ENCODE measurements around the gene MLEC. TPM values are rescaled to one million over a fixed set of nuclear protein-coding genes. Genes with fewer than 3 reads are reported as not detected.
A peak's percentile ranks its signal among the peaks of the same experiment; 100 is the strongest.

MLEC gene
- total RNA-seq, 2 donors from 2014 or later = 188 to 195 TPM

DNA sequence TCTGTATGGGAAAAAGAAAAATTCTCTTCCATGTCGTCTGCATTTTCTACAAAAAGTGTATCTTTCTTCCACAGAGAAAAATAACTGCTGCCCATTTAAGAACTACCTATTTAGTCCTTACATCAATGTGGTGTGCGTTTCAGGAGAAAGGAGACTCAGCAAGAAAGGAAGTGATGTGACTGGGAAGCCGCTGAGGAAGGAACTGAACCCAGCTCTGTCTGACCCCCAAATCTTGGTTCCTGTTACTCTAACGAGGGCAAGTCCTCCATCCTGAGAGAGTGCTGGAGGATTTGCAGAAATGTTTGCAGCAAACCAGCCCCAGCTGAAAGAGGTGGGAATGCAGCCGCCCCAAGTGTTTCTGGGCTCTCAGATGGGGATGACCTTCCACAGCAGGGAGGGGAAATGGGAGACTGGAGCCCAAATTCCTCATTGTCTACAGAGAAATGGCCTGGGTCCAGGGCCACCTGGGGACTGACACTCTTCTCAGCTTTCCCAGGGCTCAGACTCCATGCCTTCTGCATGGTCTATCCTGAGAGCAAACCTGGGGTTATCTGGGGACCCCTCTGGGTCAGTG is 6.7 kb upstream of the MLEC start:
- H3K36me3 ChIP-seq (ENCODE audit: control insufficient read depth, insufficient read depth, low read length) = no peaks in the 10 kb centered on the region
- Mint-ChIP-seq H3K4me3 (no peak overlapping the region), H3K4me1 (no peaks in the 10 kb centered on the region), H3K36me3 (ENCODE audit: low read depth) (no peaks in the 10 kb centered on the region), H3K27me3 (ENCODE audit: insufficient read depth) (no peaks in the 10 kb centered on the region), H3K9me3 (no peaks in the 10 kb centered on the region), H3K27ac (no peak overlapping the region)
- H3K9me3 ChIP-seq (ENCODE audit: control insufficient read depth, low read length) = no peaks in the 10 kb centered on the region
- no peaks in the 10 kb centered on the region for H3K4me1 ChIP-seq (ENCODE audit: control insufficient read depth, insufficient read depth, low read length)
- no peaks in the 10 kb centered on the region for H3K27me3 ChIP-seq (ENCODE audit: control insufficient read depth, insufficient read depth, low read length, poor library complexity, severe bottlenecking)
- DNase-seq = peak; percentile 81
- TF ChIP-seq, protein P1, sequence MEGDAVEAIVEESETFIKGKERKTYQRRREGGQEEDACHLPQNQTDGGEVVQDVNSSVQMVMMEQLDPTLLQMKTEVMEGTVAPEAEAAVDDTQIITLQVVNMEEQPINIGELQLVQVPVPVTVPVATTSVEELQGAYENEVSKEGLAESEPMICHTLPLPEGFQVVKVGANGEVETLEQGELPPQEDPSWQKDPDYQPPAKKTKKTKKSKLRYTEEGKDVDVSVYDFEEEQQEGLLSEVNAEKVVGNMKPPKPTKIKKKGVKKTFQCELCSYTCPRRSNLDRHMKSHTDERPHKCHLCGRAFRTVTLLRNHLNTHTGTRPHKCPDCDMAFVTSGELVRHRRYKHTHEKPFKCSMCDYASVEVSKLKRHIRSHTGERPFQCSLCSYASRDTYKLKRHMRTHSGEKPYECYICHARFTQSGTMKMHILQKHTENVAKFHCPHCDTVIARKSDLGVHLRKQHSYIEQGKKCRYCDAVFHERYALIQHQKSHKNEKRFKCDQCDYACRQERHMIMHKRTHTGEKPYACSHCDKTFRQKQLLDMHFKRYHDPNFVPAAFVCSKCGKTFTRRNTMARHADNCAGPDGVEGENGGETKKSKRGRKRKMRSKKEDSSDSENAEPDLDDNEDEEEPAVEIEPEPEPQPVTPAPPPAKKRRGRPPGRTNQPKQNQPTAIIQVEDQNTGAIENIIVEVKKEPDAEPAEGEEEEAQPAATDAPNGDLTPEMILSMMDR (conservative IDR thresholded peaks at IDR 0.05) = no peak
- no peak overlapping the region for H3K4me3 ChIP-seq (ENCODE audit: low read length)
- WGBS, 2 experiments (ENCODE audit: insufficient coverage in 1 of 2, insufficient read length in 1 of 2) = 74 to 75% methylated on average over 5 of the region's 5 CpGs
- H3K27ac ChIP-seq (ENCODE audit: low read depth, low read length) = no peak overlapping the region
- no peak overlapping the region for H3K9ac ChIP-seq (ENCODE audit: extremely low read depth, low read length, poor library complexity, severe bottlenecking)

DNA sequence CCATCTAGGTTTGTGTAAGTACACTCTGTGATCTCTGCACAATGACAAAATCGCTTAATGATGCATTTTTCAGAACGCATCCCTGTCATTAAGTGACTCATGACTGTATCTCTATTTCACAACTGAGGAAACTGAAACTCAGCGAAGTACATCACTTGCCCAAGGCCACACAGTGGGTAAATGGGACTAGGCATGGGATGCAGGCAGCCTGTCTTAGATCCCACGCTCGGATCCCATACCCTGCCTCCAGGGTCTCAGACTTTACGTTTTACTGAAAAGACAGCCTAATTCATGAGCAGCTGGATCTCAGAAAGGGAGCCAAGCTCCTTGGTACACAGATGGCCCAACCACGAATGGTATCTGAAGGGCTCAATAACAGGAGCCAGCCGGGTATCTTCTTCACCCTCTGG is 2.4 kb upstream of the MLEC start:
- TF ChIP-seq, protein P1 (conservative IDR thresholded peaks at IDR 0.05) = no peak

DNA sequence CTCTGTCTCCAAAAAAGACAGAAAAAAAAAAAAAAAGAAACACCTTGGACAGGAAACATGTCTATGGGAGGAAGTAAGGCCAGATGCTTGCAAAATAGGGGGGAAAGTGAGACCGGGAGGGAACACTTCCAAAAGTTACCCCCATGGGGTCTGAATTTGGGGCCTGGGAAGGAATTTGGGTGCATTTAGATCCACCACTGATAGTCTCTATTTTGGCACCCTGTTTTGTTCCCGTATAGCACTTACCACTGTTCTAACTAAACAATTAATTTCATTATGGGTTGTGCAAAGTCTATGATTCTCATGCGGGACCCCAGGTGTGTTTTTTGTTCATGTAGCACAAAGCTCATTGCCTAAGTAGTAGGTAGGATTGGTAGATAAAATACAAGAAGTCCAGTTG is 1.4 kb upstream of the MLEC start:
- H3K4me1 ChIP-seq (ENCODE audit: control insufficient read depth, insufficient read depth, low read length) = no peaks in the 10 kb centered on the region
- no peak overlapping the region for H3K27ac Mint-ChIP-seq
- TF ChIP-seq, protein P1 (conservative IDR thresholded peaks at IDR 0.05) = no peak
- no peaks in the 10 kb centered on the region for H3K9me3 ChIP-seq (ENCODE audit: control insufficient read depth, low read length)
- no peaks in the 10 kb centered on the region for H3K27me3 Mint-ChIP-seq (ENCODE audit: insufficient read depth)
- no peaks in the 10 kb centered on the region for H3K9me3 Mint-ChIP-seq
- no peak overlapping the region for H3K27ac ChIP-seq (ENCODE audit: low read depth, low read length)
- no peak for DNase-seq
- H3K36me3 Mint-ChIP-seq (ENCODE audit: low read depth) = no peaks in the 10 kb centered on the region
- peak overlapping the region; percentile 89 for H3K4me3 Mint-ChIP-seq
- H3K4me3 ChIP-seq (ENCODE audit: low read length) = peak overlapping the region; percentile 93
- WGBS, 2 experiments (ENCODE audit: insufficient coverage in 1 of 2, insufficient read length in 1 of 2) = 95% methylated on average over 3 of the region's 3 CpGs; no CpG with 5 or more reads in 1 of the 2 experiments
- peaks cover 24% of the 10 kb centered on the region for H3K4me1 Mint-ChIP-seq
- H3K36me3 ChIP-seq (ENCODE audit: control insufficient read depth, insufficient read depth, low read length) = no peaks in the 10 kb centered on the region
- H3K9ac ChIP-seq (ENCODE audit: extremely low read depth, low read length, poor library complexity, severe bottlenecking) = no peak overlapping the region
- no peaks in the 10 kb centered on the region for H3K27me3 ChIP-seq (ENCODE audit: control insufficient read depth, insufficient read depth, low read length, poor library complexity, severe bottlenecking)

More for the DNA sequence above, 2.4 kb upstream of the MLEC start:
- Histone ChIP-seq H3K4me3 (ENCODE audit: low read length) (no peak overlapping the region), H3K9me3 (ENCODE audit: control insufficient read depth, low read length) (no peaks in the 10 kb centered on the region), H3K27me3 (ENCODE audit: control insufficient read depth, insufficient read depth, low read length, poor library complexity, severe bottlenecking) (no peaks in the 10 kb centered on the region), H3K9ac (ENCODE audit: extremely low read depth, low read length, poor library complexity, severe bottlenecking) (no peak overlapping the region), H3K27ac (ENCODE audit: low read depth, low read length) (no peak overlapping the region), H3K4me1 (ENCODE audit: control insufficient read depth, insufficient read depth, low read length) (no peaks in the 10 kb centered on the region), H3K36me3 (ENCODE audit: control insufficient read depth, insufficient read depth, low read length) (no peaks in the 10 kb centered on the region)
- Mint-ChIP-seq H3K4me1 (peaks cover 16% of the 10 kb centered on the region), H3K4me3 (no peak overlapping the region), H3K36me3 (ENCODE audit: low read depth) (no peaks in the 10 kb centered on the region), H3K27me3 (ENCODE audit: insufficient read depth) (no peaks in the 10 kb centered on the region), H3K9me3 (no peaks in the 10 kb centered on the region), H3K27ac (no peak overlapping the region)
- DNase-seq = no peak
- 82 to 86% methylated on average over 7 to 8 of the region's 8 CpGs for WGBS, 2 experiments (ENCODE audit: insufficient coverage in 1 of 2, insufficient read length in 1 of 2)

Measured in endodermal cell (in vitro differentiated cells).